MCF 10A (cell line): ENCODE data around the gene ARHGEF12. TPM values are rescaled to one million over a fixed set of nuclear protein-coding genes. Genes with fewer than 3 reads are reported as not detected.

Experiments used
- BruUV-seq: library from RNA; stranded (reverse); fragments of 400-500 nt; replicated peaks from 2 replicates; lab custom pipeline; 2021; lab: Mats Ljungman, UMichigan
- CTCF ChIA-PET: fragments of 300-600 bp; sonication (Branson Sonifier 250); formaldehyde crosslinking; extraction: SDS; loops from one replicate; lab custom pipeline; 2021; ENCODE audit warnings: antibody characterized with exemption, inconsistent platforms; lab: Yijun Ruan, JAX
- POLR2A ChIA-PET: fragments of 300-600, 350-650 bp; sonication (Branson Sonifier 250); formaldehyde crosslinking; extraction: SDS; loops from one replicate; lab custom pipeline; 2020; ENCODE audit warnings: antibody characterized with exemption, inconsistent platforms; lab: Yijun Ruan, JAX
- DNase-seq: peaks from one replicate; pipeline ENCODE4 v3.0.0-alpha.2; 2018; ENCODE audit not compliant: unreplicated experiment
- H3K27ac Mint-ChIP-seq: one replicate; pipeline ENCODE4 v1.8.0; 2022; ENCODE audit warnings: mild to moderate bottlenecking, low read depth, mixed read lengths; ENCODE audit not compliant: unreplicated experiment
- H3K27me3 Mint-ChIP-seq: one replicate; pipeline ENCODE4 v1.8.0; 2022; ENCODE audit warnings: mixed read lengths; ENCODE audit not compliant: insufficient read depth, unreplicated experiment
- H3K36me3 Mint-ChIP-seq: one replicate; pipeline ENCODE4 v1.8.0; 2022; ENCODE audit warnings: mild to moderate bottlenecking, moderate library complexity, mixed read lengths; ENCODE audit not compliant: insufficient read depth, unreplicated experiment
- H3K4me1 Mint-ChIP-seq: one replicate; pipeline ENCODE4 v1.8.0; 2022; ENCODE audit warnings: mixed read lengths; ENCODE audit not compliant: insufficient read depth, unreplicated experiment
- H3K4me3 Mint-ChIP-seq: one replicate; pipeline ENCODE4 v1.8.0; 2022; ENCODE audit warnings: mild to moderate bottlenecking, moderate library complexity, mixed read lengths; ENCODE audit not compliant: unreplicated experiment
- H3K9me3 Mint-ChIP-seq: one replicate; pipeline ENCODE4 v1.8.0; 2022; ENCODE audit warnings: mixed read lengths; ENCODE audit not compliant: unreplicated experiment
- CTCF ChIP-seq: fragments of 200-600 bp; IDR thresholded peaks from one replicate; pipeline ENCODE4 v1.8.0; 2022; ENCODE audit warnings: antibody characterized with exemption, mild to moderate bottlenecking; ENCODE audit not compliant: unreplicated experiment
- intact Hi-C: fragments of 100-400 bp; cut with micrococcal nuclease; formaldehyde crosslinking; loops from 2 replicates; pipeline ENCODE4 v1.14.1; 2022
- total RNA-seq: library from RNA; stranded (reverse); gene quantifications from 2 replicates; pipeline ENCODE4 v1.2.3, GENCODE V29; 2022

The ARHGEF12 gene
- total RNA-seq, 1 experiment from 2014 or later = 61.2 TPM

GRCh38 chr11:120527111-120527761 lies 191.0 kb downstream of the ARHGEF12 start:
- CTCF ChIA-PET = interaction anchor here (0.9 to 2.3 kb wide), 2 partner anchors 17 to 31 kb away, joined by 3 to 7 read pairs; no protein-coding TSS in a partner anchor

GRCh38 chr11:120528749-120529148 lies 192.5 kb downstream of the ARHGEF12 start:
- H3K36me3 Mint-ChIP-seq = no peaks in the 10 kb centered on the region
- BruUV-seq = no TSS peak
- intact Hi-C loops = no loop called here
- H3K9me3 Mint-ChIP-seq = no peaks in the 10 kb centered on the region
- peaks cover 30% of the 10 kb centered on the region for H3K27me3 Mint-ChIP-seq
- no peak overlapping the region for H3K4me3 Mint-ChIP-seq
- H3K4me1 Mint-ChIP-seq = peaks cover 6% of the 10 kb centered on the region
- no peak for TF ChIP-seq CTCF
- POLR2A ChIA-PET = no interaction called here
- CTCF ChIA-PET = interaction anchor here (0.6 to 1.6 kb wide), 2 partner anchors 13 to 401 kb away, joined by 5 to 6 read pairs; no protein-coding TSS in a partner anchor
- H3K27ac Mint-ChIP-seq = no peak overlapping the region
- no peak for DNase-seq

More at GRCh38 chr11:120527111-120527761, 191.0 kb downstream of the ARHGEF12 start:
- Mint-ChIP-seq H3K36me3 (no peaks in the 10 kb centered on the region), H3K27ac (no peak overlapping the region), H3K9me3 (no peaks in the 10 kb centered on the region), H3K4me1 (no peaks in the 10 kb centered on the region), H3K4me3 (no peak overlapping the region), H3K27me3 (peaks cover 29% of the 10 kb centered on the region)
- no peak for TF ChIP-seq CTCF
- intact Hi-C loops = no loop called here
- BruUV-seq = no TSS peak
- DNase-seq = no peak
- POLR2A ChIA-PET = no interaction called here

GRCh38 chr11:120529214-120529613 lies 193.0 kb downstream of the ARHGEF12 start:
- POLR2A ChIA-PET = no interaction called here
- CTCF ChIA-PET = interaction anchor here (0.6 to 1.6 kb wide), 3 partner anchors 12 to 401 kb away, joined by 3 to 6 read pairs (median 5); no protein-coding TSS in a partner anchor
- H3K27ac Mint-ChIP-seq = no peak overlapping the region
- TF ChIP-seq CTCF = no peak
- H3K27me3 Mint-ChIP-seq = peaks cover 34% of the 10 kb centered on the region
- no peak for DNase-seq
- peaks cover 6% of the 10 kb centered on the region for H3K4me1 Mint-ChIP-seq
- H3K9me3 Mint-ChIP-seq = no peaks in the 10 kb centered on the region
- no peaks in the 10 kb centered on the region for H3K36me3 Mint-ChIP-seq
- no peak overlapping the region for H3K4me3 Mint-ChIP-seq
- intact Hi-C loops = no loop called here
- no TSS peak for BruUV-seq

DNA sequence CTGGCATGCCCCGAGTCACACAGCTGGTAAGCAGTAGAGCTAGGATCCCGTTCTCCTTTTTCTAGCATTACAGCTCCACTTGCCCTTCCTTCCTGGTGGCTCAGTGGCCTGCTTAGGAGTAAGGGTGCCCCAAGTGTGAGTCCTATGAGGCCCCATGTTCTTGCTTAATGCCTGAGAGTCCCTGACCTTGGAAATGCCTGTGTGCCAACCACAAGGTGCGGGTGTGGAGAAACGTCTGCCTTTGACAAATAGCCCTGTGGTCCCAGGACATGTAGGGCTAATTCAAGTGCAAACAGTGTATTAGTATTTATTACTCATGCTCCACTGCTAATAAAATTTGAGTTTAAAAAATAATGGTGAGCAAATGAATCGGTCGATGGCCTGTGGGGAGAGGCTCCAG lies 193.7 kb downstream of the ARHGEF12 start:
- ChIA-PET CTCF (interaction anchor here (0.6 to 1.6 kb wide), 5 partner anchors 17 to 400 kb away, joined by 3 to 6 read pairs (median 3); no protein-coding TSS in a partner anchor), POLR2A (no interaction called here)
- intact Hi-C loops = no loop called here
- DNase-seq = no peak
- Mint-ChIP-seq H3K4me1 (peaks cover 6% of the 10 kb centered on the region), H3K9me3 (no peaks in the 10 kb centered on the region), H3K27ac (no peak overlapping the region), H3K27me3 (peaks cover 41% of the 10 kb centered on the region), H3K36me3 (no peaks in the 10 kb centered on the region), H3K4me3 (no peak overlapping the region)
- no peak for TF ChIP-seq CTCF
- no TSS peak for BruUV-seq
